Measurements from ENCODE around the gene IL5RA.

Gene IL5RA

DNA sequence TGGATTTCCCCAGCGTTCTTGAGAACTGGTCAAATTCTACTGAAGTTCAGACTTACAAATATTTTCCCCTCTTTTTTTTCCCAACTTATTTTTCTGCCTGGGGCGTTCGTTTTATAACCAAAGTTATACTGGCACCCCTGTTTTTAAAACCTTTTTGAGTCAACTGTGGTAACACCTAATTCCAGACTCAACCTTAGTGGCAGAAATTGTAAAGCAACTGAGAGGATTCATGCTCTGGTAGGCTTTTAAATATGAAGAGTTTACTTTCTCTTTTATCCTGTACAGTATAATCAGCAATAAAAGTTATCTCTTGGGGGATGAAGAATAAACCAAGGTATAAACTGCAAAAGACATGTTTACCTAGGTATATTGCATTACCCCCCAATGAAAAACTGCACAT, 2.3 kb downstream of the IL5RA start:
- no peak for DNase-seq (ENCODE audit: low spot score)

DNA sequence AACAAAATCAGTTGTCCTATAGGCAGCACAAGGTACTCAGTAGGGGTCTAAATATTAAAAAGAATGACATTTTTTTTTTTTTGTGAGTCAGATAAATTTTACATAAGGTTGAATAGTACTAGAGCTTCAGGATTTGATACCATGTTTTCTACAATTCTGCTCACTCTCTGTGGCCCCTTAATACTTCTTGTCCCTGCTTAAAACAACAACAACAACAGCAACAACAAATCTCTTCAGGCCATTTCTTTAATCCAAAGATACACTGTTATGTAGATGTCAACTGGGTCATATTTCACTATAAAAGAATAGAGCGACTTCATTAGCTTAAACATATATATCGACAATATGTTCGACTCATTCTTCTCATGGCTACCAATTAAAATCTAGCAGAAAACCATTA, 3.0 kb downstream of the IL5RA start:
- no peak for DNase-seq (ENCODE audit: low spot score)

DNA sequence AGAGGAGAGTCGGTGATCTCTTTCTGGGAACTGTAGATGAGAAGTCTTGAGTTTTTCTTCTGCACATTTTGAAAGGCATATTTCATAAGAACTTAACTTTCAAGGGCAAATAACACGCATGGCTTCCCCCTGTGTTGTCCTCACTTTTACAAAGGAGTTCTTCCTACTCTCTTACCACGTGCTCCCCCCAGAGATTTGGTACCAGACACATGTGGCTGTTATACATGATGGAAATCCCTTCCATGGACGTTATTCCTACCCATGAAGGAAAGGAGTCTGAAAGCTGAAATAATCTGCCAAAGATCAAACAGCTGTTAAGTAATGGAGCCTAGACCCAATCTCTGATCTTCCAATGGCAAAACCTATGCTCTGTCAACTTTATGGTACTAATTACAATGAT, 4.4 kb downstream of the IL5RA start:
- DNase-seq (ENCODE audit: low spot score): no peak

DNA sequence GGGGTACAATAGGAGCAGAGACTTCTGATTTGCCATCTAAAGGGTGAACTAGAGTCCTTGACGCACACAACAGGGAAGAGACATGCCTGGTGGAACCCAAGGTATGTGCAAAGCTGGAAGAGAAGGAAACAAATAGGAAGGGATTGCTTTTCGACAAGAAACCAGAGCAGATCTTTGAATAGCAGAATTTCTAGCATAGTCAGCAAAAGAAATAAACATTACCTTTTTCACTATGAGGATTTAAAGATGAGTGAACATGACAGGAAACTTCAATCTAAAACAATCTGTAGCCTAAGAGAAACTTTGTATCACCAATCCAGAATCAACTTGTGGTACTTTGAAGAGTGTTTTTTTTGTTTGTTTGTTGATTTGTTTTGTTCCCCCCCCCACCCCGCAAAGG, 4.9 kb downstream of the IL5RA start:
- DNase-seq (ENCODE audit: low spot score): no peak

DNA sequence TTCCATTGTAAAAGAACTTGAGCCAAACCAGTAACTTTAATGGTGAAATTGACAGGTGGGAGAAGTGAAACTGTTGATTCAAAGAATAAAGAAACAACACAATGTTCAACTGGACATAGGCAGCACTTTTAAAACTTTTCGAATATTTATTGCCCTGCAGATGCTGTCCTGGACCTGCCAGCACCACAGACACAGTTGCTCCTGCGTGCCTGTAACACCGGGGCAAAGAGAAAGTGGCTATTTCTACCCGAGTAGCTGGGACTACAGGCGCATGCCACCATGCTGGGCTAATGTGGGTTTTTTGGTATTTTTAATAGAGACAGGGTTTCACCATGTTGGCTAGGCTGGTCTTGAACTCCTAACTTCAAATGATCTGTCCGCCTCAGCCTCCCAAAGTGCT, 7.4 kb downstream of the IL5RA start:
- no peak for DNase-seq (ENCODE audit: low spot score)

DNA sequence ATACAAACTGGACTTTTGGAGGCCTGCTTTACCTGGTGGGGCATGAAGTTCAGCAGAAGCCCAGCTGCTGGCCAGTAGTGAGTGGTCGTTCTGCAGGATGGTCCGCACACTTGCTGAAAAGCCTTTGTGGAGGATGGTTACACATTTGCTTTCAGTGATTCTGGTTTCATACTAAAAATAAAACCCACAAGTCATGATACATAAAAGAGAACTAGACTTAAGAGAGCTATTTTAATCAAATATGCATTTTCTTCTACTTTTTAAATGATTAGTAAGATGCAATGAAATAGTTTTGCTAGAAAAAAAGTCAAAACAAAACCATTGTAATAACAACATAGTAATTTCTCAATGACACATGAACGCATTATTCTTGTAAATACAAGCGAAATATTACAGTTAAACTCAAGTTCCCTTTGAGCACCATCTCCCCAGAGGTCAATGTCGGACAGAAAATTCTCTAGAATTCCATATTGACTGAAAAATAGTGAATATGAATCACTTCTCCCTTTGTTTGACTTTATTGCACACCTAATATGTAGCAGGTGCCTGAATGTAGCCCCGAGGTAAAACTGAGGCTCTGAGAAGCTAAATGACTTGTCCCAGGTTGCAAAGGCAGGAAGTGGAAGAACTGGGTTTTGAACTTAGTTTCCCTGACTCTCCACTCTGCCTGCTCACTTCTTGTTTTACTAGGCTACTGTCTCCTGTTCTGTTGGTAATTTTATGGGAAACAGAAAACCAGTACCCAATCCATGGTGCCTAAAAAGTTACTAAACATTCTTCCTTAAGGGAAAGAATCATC, 8.3 kb downstream of the IL5RA start:
- DNase-seq (ENCODE audit: low spot score): no peak

DNA sequence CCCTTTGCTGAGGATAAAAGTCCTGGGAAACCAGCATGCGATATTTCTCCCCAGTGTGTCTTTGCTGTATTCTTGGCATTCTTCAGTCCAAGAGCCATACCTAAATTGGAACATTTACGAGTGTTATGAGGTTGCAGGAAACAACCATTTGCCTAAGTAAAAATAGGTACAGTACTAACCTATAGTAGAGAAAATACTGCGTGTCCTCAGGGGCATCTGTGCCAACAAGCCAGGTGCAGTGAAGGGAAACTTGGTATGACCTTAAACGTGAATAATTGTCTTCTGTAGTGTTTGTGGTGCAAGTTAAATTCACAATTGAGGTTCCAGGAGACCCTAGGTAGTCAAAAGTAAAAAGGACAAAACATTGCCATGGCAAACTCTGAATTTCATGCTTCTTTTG, 12.2 kb downstream of the IL5RA start:
- no peak for DNase-seq (ENCODE audit: low spot score)

DNA sequence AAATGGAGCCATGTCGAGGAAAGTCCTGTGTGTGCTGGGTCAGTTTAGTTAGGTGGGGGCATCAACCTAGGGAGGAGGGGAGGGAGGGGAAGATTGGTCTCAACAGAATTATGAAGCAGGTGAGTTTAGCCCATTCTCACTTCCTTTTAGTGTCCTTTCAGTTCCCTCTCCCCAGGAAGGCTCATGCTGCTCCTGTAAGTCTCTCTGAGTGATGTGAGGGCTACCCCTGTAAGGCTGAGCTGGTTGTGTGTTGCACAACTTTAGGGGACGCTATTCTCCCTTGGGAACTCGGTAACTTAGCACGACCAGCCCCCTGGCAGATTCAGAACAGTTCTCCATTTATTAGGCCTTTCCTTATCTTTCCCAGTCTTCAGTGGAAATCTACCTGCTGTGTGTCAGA, 21.2 kb downstream of the IL5RA start:
- DNase-seq (ENCODE audit: low spot score): no peak

DNA sequence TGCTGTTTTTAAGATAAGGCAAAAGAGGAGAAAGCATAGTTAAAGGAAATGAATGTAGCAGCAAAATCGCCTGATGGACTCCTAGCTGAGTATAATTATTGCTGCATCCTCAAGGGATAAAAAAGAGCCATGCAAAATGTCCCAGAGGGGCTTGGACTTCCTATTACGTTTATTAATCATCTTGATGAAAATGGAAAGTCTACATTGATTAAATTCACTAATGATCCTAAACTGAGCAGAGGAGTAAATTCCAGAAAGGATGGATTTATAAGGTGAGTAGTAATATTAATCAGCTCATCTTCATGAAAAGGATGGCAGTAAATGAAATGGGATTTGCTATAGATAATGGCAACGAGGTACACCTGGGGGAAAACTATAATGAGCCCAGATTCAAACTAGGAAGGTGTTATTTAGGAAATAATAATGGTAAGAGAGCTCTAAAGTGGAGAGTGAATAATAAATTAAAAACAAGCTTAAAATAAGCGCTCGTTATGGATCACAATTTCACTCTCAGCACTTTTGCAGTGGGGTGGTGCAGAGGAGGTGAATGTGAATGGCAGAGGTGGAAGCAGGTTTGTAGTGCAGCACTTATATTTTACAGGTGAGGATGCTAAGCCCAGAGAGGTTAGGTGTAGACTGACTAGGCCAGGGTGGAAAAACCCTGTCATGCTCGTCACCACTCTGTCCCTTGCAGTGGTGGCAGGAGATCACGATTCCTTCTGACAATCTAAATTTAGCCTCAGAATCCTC, 22.3 kb downstream of the IL5RA start:
- no peak for DNase-seq (ENCODE audit: low spot score)

DNA sequence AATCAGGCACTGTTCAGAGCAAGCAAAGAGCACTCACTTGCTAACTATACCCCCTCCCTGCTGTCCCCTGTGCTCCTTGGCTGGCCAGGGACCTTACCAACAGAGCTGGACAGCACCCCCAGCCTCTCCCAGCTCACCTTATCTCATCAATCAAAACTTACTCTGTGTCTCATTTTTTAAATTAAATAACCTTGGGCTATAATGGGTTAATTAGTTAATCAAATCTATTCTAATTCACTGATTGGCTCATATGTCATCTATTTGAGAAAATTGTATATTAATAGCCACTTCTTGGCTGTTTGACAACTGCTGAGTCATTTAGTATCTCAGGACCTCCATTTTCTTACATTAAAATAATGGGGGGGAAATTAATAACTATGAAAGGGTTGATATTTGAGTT, 22.9 kb downstream of the IL5RA start:
- DNase-seq (ENCODE audit: low spot score): no peak

DNA sequence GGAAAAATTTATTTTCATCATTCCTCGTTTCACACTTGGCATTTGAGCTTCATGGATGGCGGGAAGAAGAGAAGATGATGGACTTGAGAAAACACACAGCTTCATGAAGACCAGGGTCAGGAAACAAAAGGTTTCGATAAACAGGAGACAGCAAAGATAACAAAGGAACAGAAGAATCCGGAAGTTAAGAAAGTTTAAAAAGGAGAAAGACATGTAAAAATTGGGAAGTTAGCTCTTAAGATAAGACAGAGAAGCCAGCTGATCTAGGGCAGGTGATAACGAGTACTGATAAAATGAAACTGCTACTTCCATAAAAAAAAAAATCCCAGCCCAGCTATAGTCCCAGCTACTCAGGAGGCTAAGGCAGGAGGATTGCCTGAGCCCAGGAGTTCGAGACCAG, 23.9 kb downstream of the IL5RA start:
- no peak for DNase-seq (ENCODE audit: low spot score)

DNA sequence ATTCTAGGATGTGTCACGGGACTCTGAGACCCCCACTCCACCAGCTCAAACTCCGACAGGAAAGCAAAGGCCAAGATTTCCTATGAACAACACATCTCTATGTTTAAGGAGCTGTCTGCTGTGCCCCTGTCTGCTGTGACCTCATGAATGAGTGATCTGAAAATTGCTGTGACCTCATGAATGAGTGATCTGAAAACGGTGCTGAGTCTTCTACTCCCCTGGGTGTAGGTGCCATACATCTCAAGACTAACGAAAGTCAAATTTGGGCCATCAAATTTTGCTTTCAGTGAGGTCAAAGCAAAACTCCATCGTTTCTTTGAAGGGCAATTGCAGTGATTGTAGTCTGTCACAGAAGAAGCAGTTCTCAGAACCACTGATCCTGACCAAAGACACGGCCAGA, 24.4 kb downstream of the IL5RA start:
- DNase-seq (ENCODE audit: low spot score): no peak

DNA sequence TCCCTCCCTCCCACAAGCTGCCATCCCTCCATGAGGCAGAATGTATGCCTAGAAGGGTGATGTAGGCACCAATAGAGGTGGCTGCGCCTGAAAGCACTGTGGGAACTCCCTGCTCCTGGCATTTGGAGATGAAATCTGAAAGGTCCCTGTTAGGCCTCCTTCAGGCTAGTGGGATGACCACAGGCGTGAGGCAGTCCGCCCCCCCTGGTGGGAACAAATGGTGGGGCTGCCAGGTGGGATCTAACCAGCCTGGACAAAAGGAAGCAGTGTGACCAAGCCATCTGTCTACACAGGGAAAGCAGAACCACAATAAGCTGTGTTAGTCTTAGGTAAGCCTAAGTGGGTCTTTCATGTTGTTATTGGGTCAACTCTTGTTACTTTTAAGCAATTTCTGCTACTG, 25.3 kb downstream of the IL5RA start:
- DNase-seq (ENCODE audit: low spot score): no peak

DNA sequence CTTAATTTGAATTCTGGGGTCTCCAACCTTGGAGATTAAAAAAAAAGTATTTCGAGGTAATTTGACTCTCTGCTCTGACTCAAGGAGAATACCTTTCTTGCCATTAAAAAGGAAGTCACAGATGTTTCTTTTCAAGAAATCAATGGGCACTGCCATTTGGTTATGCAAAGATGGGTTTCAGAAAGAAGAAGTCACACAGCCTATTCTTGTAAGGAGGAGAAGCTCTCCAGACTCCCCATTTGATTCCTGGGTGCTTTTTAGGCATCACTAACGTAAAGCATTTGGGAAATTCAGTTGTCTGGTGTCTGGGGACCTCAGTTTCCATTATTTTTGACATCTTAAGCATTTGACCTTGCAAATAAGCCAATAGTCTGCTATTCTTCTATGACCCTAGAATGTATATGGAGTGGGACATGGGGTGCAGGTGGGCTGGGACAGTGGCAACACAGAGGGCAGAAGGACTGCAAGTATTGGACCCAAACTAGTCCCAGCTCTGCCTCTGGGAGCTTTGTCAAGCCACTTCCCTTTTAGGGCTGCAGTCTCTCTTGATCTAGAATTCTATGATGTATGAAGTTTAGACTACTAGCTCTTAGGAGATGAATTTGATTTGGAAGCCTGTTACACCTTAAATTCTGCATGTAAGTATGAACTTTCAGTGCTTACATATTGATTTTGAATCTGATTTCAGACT, 27.8 kb downstream of the IL5RA start:
- DNase-seq (ENCODE audit: low spot score): no peak

DNA sequence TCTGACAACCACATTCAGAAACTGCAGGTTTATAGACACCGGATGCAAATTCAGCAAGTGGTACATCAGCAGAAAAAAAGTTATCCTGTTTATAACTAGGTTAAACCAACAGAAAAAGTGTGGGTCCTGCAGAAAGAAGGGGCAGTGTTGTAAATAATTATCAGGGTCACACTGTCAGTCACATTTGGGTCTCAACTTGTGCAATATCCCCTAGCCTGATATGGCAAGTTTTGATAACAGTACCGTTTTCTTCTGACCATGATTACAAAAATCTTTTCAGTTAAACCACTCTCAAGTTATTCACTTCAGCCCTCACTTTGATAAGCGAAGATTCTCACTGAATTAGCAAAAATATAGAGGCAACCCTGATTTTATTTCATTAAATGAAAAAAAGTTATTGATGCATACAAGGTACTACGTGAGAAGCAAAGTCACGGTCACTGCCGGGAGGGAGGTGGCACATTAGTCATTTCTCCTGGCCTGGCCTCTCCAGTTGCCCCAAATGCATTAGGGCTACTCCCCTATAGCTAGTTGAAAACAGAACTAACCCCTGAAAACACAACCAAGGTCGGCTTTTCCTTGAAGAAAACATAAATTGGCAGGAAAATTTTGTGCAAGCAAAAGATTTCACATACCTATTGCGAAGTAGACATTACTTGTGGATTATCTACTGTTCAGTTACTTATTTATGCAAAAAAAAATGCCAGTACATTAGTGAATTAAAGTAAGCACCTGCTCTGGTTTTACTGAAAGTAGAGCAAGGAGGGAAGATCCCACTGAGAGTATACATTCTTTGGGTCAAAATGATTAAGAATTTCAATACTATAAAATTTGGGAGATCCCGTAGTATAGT, 28.6 kb downstream of the IL5RA start:
- DNase-seq (ENCODE audit: low spot score): no peak

DNA sequence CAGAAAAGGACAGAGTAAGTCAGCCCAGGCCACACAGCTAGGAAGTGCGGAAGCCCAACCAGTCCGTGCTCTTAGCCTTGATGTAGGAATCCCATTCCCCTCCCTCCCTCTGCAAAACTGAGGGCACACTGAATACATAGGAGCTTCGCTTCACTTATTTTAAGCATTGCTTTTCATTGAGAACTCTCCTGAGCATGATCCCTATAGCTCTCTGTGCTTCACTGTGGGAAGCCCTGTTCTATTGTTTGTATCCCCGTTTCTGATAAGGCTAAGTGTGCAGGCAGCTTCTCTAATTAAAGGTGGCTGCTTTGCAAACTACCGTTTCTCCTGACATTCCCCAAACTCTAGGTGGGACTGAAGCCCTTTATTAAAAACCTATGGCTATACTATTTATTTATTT, 29.9 kb downstream of the IL5RA start:
- no peak for DNase-seq (ENCODE audit: low spot score)

DNA sequence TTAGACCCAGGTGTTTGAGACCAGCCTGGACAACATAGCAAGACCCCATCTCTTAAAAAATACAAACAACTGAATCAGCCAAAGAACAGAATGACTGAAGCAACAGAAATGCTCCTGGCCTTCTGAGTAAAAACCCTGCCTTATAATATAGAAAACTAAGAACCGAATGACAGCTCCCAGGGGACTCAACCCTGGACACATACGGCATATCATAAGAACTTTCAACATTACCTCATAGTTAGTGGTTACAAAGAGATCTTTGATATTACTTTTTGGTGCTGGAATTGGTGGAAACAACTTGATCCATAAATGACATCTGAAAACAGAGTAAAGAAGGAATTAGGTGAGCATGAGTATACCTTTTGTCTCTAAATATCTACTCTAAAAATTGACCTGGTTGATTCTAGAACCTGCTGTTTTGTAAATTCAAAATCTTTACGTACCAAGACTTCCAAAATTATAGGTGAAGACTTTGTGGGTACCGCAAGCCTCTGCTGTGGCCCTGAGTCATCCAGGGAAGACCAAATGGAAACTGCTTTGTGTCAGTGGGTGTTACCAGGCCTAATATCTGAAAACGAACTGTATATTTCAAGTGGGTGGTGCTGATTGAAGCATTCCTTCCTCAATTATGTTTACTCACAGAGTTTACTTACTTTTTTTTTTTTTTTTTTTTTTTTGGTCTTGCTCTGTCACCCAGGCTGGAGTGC, 35.5 kb downstream of the IL5RA start:
- DNase-seq (ENCODE audit: low spot score): no peak

DNA sequence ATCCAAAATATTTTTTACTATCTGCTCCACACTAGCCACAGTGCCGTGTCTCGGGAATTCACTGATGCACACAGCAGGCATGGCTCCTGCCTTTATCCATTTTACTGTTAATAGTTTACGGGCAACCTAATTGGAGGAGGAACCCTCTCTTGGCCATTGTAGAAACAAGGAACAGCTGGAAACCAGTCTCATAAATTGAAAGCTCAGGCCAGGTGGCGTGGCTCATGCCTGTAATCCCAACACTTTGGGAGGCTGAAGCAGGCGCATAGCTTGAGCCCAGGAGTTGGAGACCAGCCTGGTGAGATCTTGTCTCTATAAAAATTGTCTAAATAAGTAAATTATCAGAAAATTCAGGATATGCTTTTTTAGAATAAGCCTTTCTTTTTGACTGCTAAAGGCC, 39.0 kb downstream of the IL5RA start:
- no peak for DNase-seq (ENCODE audit: low spot score)

DNA sequence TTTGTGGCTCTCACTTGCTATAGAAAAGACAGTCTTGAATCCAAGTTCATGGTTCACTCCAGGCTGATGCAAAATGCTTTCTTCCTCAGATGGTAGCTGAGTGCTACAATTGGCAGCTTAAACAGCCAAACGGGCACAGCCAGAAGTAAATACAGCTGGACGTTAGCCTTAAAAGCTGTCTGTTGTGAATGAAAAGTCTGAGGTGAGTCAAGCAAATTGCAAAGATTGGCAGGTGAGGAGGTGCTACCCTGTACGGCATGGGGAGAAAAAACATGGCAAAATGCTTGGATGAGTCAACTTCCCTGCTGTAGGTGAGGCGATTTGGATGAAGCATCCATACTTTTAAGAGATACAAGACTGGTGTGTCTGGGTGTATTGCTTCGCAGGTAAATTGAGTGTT, 40.5 kb downstream of the IL5RA start:
- DNase-seq (ENCODE audit: low spot score): no peak

DNA sequence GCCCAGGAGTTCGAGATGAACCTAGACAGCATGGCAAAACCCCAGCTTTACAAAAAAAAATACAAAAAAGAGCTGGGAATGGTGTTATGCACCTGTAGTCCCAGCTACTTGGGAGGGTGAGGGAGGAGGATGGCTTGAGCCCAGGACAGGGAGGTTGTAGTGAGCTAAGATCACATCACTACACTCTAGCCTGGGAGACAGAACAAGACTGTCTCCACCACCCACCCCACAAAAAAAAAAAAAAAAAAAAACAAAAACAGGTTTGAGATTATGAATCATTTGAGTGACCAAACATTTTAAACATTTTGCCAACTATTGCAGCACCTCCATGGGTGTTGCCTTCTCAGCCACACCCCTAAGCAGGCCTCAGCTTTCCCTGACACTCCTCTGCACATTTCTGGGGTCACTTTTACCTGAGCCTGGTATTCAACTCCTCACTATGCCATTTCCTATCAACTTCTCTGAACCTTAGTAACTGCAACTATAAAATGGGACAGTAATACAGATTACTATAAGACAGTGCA, 41.8 kb downstream of the IL5RA start:
- no peak for DNase-seq (ENCODE audit: low spot score)

DNA sequence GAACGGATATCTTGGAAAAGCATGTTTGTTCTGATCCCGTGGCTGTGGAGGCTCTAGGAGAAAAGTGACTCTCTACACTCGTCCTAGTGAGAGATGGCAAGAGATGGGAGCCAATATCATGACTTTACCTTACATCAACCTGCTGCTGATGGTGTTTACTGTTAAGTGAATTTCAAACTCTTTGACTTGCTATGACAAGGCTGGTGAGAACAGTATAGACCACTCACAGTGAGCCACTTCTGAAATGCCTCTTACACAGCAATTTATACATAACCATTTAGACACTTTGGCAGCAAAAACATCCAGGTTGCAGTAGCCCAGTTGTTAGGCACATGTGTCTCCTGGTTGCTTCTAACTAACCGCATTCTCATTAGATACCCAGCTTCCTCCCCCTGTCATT, 43.3 kb downstream of the IL5RA start:
- DNase-seq (ENCODE audit: low spot score): no peak

Measured in HuH-7.5 (cell line).